ENCODE measurements around the gene HDGF. TPM values are rescaled to one million over a fixed set of nuclear protein-coding genes. Genes with fewer than 3 reads are reported as not detected.

Gene HDGF
- total and polyA plus RNA-seq, 9 of the 15 experiments (the other 6 are each of a cell fraction or from before 2014, with no cell fraction given), result 38.8 to 601 (median 400) TPM

DNA sequence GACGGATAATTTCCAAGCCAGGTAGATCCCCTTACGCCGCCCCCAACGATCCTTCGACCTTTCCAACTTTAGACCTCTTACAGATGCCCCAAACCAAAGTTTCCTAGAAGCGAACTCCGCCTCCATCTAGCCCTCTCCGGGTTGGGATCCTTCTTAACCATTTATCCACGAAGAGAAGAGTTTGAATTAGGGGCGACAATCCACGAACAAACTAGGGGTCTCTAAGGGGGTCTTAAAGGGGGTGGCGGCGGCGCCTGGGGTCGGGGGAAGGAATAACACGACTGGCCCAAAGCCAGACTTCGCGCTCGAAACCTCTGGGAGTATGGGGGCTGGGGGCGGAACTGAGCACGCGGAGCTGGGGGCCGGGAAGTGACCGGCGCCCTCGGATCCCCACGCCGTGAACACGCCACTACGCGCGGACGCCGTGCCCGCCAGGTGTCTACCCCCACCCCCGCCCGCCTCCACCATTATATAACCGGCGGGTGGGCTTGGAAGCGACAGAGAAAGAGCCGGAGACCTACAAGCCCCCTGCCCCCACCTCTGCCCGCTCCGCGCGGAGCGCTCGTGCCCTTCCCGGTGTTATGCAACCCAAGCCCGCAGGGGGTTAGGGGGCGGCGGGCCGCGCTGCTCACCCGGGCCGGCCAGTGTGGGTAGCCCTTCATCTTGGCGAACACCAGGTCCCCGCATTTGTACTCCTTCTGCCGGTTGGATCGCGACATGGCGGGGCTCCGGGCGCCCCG, 594 bp downstream of the HDGF start (continued):
- TF ChIP-seq HMGN3 (IDR thresholded peaks at IDR 0.05; ENCODE audit: borderline replicate concordance, extremely low read depth, insufficient read length, low read depth, low read length) (no peak), TAL1 (IDR thresholded peaks at IDR 0.05) (no peak), HNRNPL (IDR thresholded peaks at IDR 0.05; ENCODE audit: low read depth, low read length) (no peak), TARDBP (IDR thresholded peaks at IDR 0.05) (no peak), MTF1 (CRISPR knock-in tag; IDR thresholded peaks at IDR 0.05; ENCODE audit: borderline replicate concordance) (no peak), CHCHD3 (CRISPR knock-in tag; IDR thresholded peaks at IDR 0.05) (no peak), MYC (IDR thresholded peaks at IDR 0.05; ENCODE audit: low read depth, low read length) (peak; percentile 48; the same call in 1 of the 2 replicates), MYC (CRISPR knock-in tag; IDR thresholded peaks at IDR 0.05; ENCODE audit: borderline replicate concordance, low read depth) (peak; percentile 60; the same call in 1 of the 2 replicates), ERF (CRISPR knock-in tag; IDR thresholded peaks at IDR 0.05) (no peak), ZNF134 (CRISPR knock-in tag; conservative IDR thresholded peaks at IDR 0.05) (no peak), TSC22D4 (tag; IDR thresholded peaks at IDR 0.05) (no peak), AFF1 (IDR thresholded peaks at IDR 0.05; ENCODE audit: low read depth in 1 of 2, partially characterized antibody in 2 of 2) (no peak), RHOXF2B (CRISPR knock-in tag; conservative IDR thresholded peaks at IDR 0.05) (no peak), YY1 (IDR thresholded peaks at IDR 0.05; ENCODE audit: borderline replicate concordance in 1 of 3, control insufficient read depth in 1 of 3, extremely low read depth in 1 of 3, insufficient read depth in 3 of 3, insufficient read length in 1 of 3, insufficient replicate concordance in 2 of 3, low read depth in 1 of 3, low read length in 2 of 3) (peak in 1 of 3 experiments; percentile 31), ZNF507 (tag; conservative IDR thresholded peaks at IDR 0.05) (no peak), SAFB (IDR thresholded peaks at IDR 0.05; ENCODE audit: borderline replicate concordance, low read depth, low read length) (no peak; the same call in 1 of the 2 replicates), USF2 (CRISPR knock-in tag; IDR thresholded peaks at IDR 0.05) (no peak), CBFB (CRISPR knock-in tag; IDR thresholded peaks at IDR 0.05) (no peak)
- TF ChIP-seq, protein P1, sequence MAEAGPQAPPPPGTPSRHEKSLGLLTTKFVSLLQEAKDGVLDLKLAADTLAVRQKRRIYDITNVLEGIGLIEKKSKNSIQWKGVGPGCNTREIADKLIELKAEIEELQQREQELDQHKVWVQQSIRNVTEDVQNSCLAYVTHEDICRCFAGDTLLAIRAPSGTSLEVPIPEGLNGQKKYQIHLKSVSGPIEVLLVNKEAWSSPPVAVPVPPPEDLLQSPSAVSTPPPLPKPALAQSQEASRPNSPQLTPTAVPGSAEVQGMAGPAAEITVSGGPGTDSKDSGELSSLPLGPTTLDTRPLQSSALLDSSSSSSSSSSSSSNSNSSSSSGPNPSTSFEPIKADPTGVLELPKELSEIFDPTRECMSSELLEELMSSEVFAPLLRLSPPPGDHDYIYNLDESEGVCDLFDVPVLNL (CRISPR knock-in tag; IDR thresholded peaks at IDR 0.05; ENCODE audit: low read depth), result no peak
- TF ChIP-seq, protein P2, sequence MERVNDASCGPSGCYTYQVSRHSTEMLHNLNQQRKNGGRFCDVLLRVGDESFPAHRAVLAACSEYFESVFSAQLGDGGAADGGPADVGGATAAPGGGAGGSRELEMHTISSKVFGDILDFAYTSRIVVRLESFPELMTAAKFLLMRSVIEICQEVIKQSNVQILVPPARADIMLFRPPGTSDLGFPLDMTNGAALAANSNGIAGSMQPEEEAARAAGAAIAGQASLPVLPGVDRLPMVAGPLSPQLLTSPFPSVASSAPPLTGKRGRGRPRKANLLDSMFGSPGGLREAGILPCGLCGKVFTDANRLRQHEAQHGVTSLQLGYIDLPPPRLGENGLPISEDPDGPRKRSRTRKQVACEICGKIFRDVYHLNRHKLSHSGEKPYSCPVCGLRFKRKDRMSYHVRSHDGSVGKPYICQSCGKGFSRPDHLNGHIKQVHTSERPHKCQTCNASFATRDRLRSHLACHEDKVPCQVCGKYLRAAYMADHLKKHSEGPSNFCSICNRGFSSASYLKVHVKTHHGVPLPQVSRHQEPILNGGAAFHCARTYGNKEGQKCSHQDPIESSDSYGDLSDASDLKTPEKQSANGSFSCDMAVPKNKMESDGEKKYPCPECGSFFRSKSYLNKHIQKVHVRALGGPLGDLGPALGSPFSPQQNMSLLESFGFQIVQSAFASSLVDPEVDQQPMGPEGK (CRISPR knock-in tag; IDR thresholded peaks at IDR 0.05; ENCODE audit: borderline replicate concordance), result no peak

All from K562 (cell line).